ENCODE data around the gene AKAP8L. TPM values are rescaled to one million over a fixed set of nuclear protein-coding genes. Genes with fewer than 3 reads are reported as not detected.

Gene AKAP8L
- total and polyA plus RNA-seq, 2 of the 8 experiments (the other 6 are each of a cell fraction or from before 2014, with no cell fraction given), result 75.1 to 138 TPM

GRCh38 chr19:15423130-15423529 lies 4.3 kb upstream of the AKAP8L start (continued):
- no peak for TF ChIP-seq CHD7 (IDR thresholded peaks at IDR 0.05; ENCODE audit: insufficient replicate concordance, low read length)
- TF ChIP-seq CBX5 (IDR thresholded peaks at IDR 0.05; ENCODE audit: low read depth, low read length), result no peak
- TF ChIP-seq RBBP5 (IDR thresholded peaks at IDR 0.05; ENCODE audit: borderline replicate concordance, low read depth, low read length), result no peak
- TF ChIP-seq JUN (IDR thresholded peaks at IDR 0.05; ENCODE audit: low read depth, low read length), result no peak
- no peak for TF ChIP-seq CREB1 (IDR thresholded peaks at IDR 0.05)
- TF ChIP-seq HDAC2 (IDR thresholded peaks at IDR 0.05; ENCODE audit: borderline replicate concordance in 1 of 2, low read depth in 2 of 2, low read length in 2 of 2), result no peak
- no peak for TF ChIP-seq SIX5 (IDR thresholded peaks at IDR 0.05; ENCODE audit: low read depth, low read length)
- TF ChIP-seq ASH2L (IDR thresholded peaks at IDR 0.05; ENCODE audit: low read length), result no peak

All from H1 (cell line).